DMS79 treated with DMSO at 0.1 percent for 48 hours (cell line): ENCODE measurements around the gene BCAS1.
"Not testable (repeated sequence)": the region's sequence is repeated elsewhere in the genome, so short reads cannot be mapped to it uniquely, and the experiment has no call there.

Experiments used
- DNase-seq: peaks from one replicate; lab custom pipeline; 2025; lab: John Stamatoyannopoulos, UW

The BCAS1 gene

GRCh38 chr20:53984356-53985149 is 85.8 kb downstream of the BCAS1 start:
- no peak for DNase-seq

DNA sequence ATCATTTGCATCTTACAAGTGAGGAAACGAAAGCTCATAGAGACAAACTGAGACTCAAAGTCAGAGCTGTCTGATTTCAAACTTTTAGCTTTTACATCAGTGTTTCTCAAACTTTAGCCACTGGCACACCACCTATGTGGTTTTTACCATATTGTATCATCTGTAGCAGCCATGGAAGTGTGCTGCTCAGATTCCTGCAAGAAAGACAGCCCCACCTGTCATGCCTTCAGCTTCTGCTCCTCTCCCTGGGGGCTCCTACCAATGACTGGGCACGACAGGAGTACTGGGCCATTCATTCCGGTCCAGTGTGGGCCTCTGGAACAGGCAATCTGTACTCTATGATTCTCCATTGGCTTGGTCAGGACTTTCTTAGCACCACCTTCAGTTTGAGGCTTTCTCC is 87.0 kb downstream of the BCAS1 start:
- DNase-seq, result no peak

GRCh38 chr20:53982624-53983023 is 87.8 kb downstream of the BCAS1 start:
- no peak for DNase-seq

GRCh38 chr20:53981752-53982437 is 88.5 kb downstream of the BCAS1 start:
- no peak for DNase-seq

DNA sequence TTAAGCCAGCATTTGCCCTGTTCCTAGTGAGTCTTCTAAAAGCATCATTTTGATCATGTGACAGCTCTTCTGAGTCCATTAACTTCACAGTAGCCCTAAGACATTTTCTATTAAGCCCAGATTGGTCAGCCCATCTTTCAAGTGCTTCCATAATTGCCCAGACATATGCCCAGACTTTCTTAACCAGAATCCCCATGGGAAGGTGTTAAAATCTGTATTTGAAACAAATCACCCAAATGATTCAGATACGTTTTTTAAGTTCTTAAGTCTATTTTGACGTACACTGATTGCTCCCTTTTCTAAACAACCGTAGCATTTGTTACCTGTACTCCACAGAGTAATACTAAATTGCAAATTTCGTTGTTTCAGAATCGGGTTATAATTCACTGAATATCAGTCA is 89.3 kb downstream of the BCAS1 start:
- no peak for DNase-seq

- no peak for DNase-seq
Observed at GRCh38 chr20:53980031-53980465, 90.3 kb downstream of the BCAS1 start.

GRCh38 chr20:53978497-53978896 is 91.9 kb downstream of the BCAS1 start:
- no peak for DNase-seq

DNA sequence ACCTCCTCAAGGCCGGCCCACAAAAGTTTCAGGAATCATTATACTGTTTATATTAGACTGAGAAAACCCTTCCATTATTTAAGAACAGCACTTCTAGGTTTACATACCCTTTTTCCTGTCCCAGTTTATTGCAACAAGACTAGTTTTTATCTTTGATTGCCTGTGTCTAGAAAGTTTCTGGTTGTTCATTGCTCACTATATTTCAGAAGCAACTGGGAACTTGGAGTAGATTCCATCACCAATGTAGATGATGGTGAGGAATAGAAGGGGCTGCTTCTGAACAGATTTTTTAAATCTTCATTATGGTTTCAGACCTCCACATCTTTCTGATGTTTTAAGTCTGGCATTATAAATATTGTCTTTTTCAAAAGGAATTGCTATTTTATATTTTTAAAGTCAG is 93.0 kb downstream of the BCAS1 start:
- DNase-seq, result no peak

- no peak for DNase-seq
Observed at GRCh38 chr20:53975761-53976160, 94.6 kb downstream of the BCAS1 start.

DNA sequence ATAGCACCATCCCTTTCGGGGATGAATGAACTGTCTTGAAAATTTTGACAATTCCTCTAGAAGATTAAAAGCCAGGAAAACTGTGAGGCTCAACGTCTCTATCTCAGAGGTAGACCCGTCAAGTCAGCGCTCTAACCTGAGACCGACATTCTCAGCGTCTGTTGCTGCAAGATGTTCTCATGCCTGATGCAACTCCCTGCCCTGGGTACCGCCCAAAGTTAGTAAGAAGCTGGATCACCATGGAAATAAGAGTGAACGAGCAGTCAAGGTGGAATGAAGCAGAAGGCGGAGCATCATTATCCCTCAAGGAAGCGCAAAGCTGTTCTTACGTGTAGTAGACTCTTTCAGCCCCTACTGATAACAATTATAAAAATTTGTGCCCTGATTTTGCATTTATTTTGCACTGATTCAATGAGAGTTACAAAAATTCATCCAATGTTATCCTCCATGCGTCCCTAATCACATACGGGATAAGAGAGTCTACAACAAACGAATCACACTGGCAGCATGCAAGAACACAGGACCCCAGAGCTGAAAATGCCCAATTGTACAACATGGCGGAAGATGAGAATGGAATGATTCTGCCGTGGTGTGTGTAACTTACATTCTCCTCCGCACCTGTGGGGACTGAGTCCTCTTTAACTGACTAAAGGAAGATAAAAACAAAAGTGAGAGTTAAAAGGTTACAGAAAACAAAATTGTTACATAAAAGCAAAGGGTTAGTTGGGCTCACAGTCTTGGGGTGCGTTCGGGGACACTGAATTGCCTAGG is 95.4 kb downstream of the BCAS1 start:
- DNase-seq, result no peak

GRCh38 chr20:53973882-53974281 is 96.5 kb downstream of the BCAS1 start:
- not testable (repeated sequence) for DNase-seq

DNA sequence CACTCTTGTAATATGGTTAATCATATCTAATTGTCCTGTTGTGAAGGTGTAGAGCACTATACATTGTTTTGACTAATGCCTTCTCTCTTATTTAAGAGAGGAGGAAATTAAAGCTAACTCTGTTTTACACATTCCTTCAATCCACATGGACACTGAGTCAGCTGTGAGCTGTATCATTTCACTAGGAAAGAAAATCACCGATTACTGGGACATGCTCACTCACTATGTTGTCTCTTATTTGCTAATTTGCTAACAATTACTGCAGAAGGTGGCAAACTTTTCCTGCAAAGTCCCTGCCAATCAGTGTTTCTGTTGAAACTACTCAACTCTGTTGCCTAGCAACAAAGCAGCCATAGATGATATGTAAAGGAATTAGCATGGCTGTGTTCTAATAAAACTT is 98.2 kb downstream of the BCAS1 start:
- DNase-seq, result no peak

DNA sequence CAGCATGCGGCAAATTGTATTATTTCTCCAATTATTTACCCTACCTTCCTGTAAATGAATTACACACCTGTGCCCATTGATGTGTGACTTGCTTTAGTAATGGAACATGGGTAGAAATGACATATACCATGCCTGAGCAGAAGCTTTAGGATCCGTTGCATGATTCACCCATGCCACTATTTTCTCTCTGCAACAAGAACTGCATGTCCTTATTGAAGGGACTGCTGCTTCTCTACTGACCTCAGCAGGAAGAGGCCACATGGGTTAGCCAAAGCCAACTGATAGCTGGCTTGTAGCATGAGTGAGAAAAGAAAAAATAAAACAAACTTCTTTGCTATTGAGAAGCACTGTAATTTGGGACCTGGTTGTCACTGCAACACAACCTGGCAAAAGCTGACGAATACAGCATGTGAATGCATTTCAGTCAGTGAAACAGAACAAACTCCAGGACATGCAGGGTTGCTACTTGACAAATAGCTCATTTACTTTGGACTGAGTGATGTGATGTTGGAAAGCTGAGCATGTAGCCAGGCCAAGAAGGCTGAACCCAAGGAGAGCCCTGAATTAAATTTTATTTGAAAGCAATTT is 99.2 kb downstream of the BCAS1 start:
- no peak for DNase-seq

GRCh38 chr20:53970232-53970631 is 100.2 kb downstream of the BCAS1 start:
- DNase-seq, result no peak

GRCh38 chr20:53967527-53967926 is 102.9 kb downstream of the BCAS1 start:
- no peak for DNase-seq

GRCh38 chr20:53966774-53967398 is 103.5 kb downstream of the BCAS1 start:
- DNase-seq, result no peak

DNA sequence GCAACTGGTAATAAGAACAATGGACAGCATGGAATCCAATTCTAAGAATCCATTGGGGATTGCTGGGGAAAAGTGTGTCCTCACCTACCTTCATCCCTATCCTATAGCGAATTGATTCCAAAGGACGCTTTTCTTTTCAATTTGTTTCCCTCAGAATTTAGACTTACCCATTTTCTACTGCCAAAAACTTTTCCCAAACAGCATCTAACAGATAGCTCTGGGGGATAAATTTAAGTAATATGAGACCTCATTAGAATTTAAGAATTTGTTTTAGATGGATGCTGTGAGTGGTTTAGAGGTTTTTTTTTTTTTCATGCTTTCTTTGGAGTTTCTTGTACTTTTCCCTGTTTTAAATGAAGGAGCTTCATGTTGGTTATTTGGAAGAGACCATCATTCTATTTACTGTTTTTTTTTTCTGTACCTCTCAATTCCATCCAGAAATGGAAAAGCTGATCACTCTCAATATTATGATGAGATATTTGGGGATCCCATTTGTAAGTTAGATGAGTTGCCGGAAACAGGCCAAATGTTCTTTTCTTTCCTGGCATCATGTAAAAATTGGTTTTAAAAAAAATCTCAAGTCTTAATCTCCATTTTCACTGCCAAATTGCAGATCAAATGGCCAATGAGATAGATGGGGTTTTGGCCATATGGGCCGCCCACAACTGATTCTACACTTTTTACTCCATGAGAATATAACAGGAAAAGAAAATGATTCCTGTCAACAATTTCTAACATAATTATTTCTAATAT is 105.7 kb downstream of the BCAS1 start:
- no peak for DNase-seq

- no peak for DNase-seq
Observed at GRCh38 chr20:53964067-53964466, 106.3 kb downstream of the BCAS1 start.

GRCh38 chr20:53963635-53964034 is 106.8 kb downstream of the BCAS1 start:
- no peak for DNase-seq

GRCh38 chr20:53962388-53962787 is 108.0 kb downstream of the BCAS1 start:
- no peak for DNase-seq

DNA sequence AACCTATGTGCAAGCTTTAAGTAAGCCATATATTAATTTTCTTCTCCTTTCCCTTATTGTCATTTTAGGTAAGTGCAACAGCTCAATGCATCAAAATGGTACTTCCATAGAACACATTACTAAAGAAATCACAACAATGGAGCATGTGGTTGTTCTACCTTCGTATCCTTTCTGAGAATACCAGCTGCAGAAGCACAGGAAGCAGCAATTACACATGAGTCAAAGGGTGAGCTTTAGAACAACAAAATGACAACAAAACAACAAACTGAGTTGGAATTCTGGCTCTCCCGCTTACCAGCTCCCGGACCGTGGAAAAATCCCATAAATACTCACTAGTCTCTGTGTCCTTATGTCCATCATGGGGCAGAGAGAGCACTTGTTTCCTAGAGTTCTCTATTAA is 108.9 kb downstream of the BCAS1 start:
- DNase-seq, result no peak
